Naive thymus-derived CD4-positive, alpha-beta T cell (primary cell): Measurements from ENCODE around the gene SRCAP. TPM values are rescaled to one million over a fixed set of nuclear protein-coding genes. Genes with fewer than 3 reads are reported as not detected.

Experiments used
- ATAC-seq: fragments of 150-1000 bp; cut with Tn5 transposase; 2 replicates; pipeline ENCODE4 v1.10.0; 2021; ENCODE audit warnings: mild to moderate bottlenecking, moderate library complexity
- CTCF ChIA-PET: fragments of 350-600 bp; sonication (Branson Sonifier 250); formaldehyde crosslinking; loops from one replicate; lab custom pipeline; 2021; ENCODE audit warnings: antibody characterized with exemption; lab: Charles Lee
- POLR2A ChIA-PET: fragments of 350-600 bp; sonication (Branson Sonifier 250); formaldehyde crosslinking; loops from one replicate; lab custom pipeline; 2021; ENCODE audit warnings: antibody characterized with exemption, inconsistent platforms; lab: Charles Lee
- DNase-seq, 9 donors: peaks; one replicate each; pipeline versions ENCODE4 v3.0.0 to v3.0.0-alpha.2; 2020 to 2022; ENCODE audit warnings: mixed read lengths in 1 of 9
- H3K27ac ChIP-seq: one replicate; pipeline ENCODE4 v1.7.0; 2013; ENCODE audit warnings: mild to moderate bottlenecking, low read depth, low read length, moderate library complexity
- H3K27me3 ChIP-seq, 2 donors: one replicate each; pipeline ENCODE4 v1.7.0; 2013; ENCODE audit warnings: low read length in 2 of 2, mild to moderate bottlenecking in 2 of 2, moderate library complexity in 2 of 2; ENCODE audit not compliant: control insufficient read depth in 2 of 2, insufficient read depth in 2 of 2
- H3K36me3 ChIP-seq, 3 experiments: 1 replicate in 2 of 3; 2 replicates in 1 of 3; pipeline ENCODE4 v1.7.0; 2013; ENCODE audit warnings: low read length in 3 of 3, mild to moderate bottlenecking in 3 of 3, moderate library complexity in 1 of 3; ENCODE audit not compliant: insufficient read depth in 3 of 3, control insufficient read depth in 2 of 3
- H3K4me1 ChIP-seq, 2 donors: one replicate each; pipeline ENCODE4 v1.7.0; 2013; ENCODE audit warnings: low read length in 2 of 2, mild to moderate bottlenecking in 2 of 2, moderate library complexity in 1 of 2; ENCODE audit not compliant: control insufficient read depth in 2 of 2, insufficient read depth in 2 of 2
- H3K4me3 ChIP-seq: 2 replicates; pipeline ENCODE4 v1.7.0; 2013; ENCODE audit warnings: mild to moderate bottlenecking, low read length
- H3K9me3 ChIP-seq, 3 experiments: 1 replicate in 2 of 3; 2 replicates in 1 of 3; pipeline ENCODE4 v1.7.0; 2013; ENCODE audit warnings: low read length in 3 of 3; ENCODE audit not compliant: control insufficient read depth in 2 of 3
- H3K27ac Mint-ChIP-seq, 9 donors: one replicate each; pipeline ENCODE4 v1.8.0; 2020 to 2022; ENCODE audit warnings: mixed read lengths in 9 of 9, mild to moderate bottlenecking in 8 of 9, moderate library complexity in 5 of 9, inconsistent platforms in 2 of 9
- H3K27me3 Mint-ChIP-seq, 5 donors: one replicate each; pipeline ENCODE4 v1.8.0; 2021 to 2022; ENCODE audit warnings: mixed read lengths in 5 of 5, mild to moderate bottlenecking in 1 of 5
- H3K36me3 Mint-ChIP-seq, 5 donors: one replicate each; pipeline ENCODE4 v1.8.0; 2020 to 2022; ENCODE audit warnings: mixed read lengths in 5 of 5, mild to moderate bottlenecking in 3 of 5, inconsistent platforms in 1 of 5
- H3K4me1 Mint-ChIP-seq, 7 donors: one replicate each; pipeline ENCODE4 v1.8.0; 2020 to 2022; ENCODE audit warnings: mixed read lengths in 7 of 7, mild to moderate bottlenecking in 3 of 7, inconsistent platforms in 1 of 7
- H3K4me3 Mint-ChIP-seq, 10 donors: one replicate each; pipeline ENCODE4 v1.8.0; 2020 to 2022; ENCODE audit warnings: mild to moderate bottlenecking in 10 of 10, mixed read lengths in 10 of 10, moderate library complexity in 6 of 10, inconsistent platforms in 2 of 10
- H3K9me3 Mint-ChIP-seq, 11 donors: one replicate each; pipeline ENCODE4 v1.8.0; 2020 to 2022; ENCODE audit warnings: mixed read lengths in 11 of 11, mild to moderate bottlenecking in 4 of 11, inconsistent platforms in 1 of 11, moderate library complexity in 1 of 11
- intact Hi-C, 2 donors: fragments of 100-400 bp; cut with micrococcal nuclease; formaldehyde crosslinking; loops; one replicate each; pipeline ENCODE4 v1.15.1; 2023
- polyA plus RNA-seq, 2 donors: library from polyadenylated mRNA; unstranded; fragments of 300-500 nt; fragmentation: Illumina TruSeq; gene quantifications; one replicate each; pipeline ENCODE4 v1.2.3, GENCODE V29; 2021
- total RNA-seq, 6 experiments: library from RNA in 5 of 6; stranded (reverse) in 5 of 6; gene quantifications; 1 replicate in 5 of 6; 2 replicates in 1 of 6; pipeline ENCODE4 v1.2.3 and lab custom pipeline; 2021 to 2026

SRCAP gene
- total and polyA plus RNA-seq, 7 experiments from 2014 or later, result 11.8 to 111 (median 86.7) TPM

DNA sequence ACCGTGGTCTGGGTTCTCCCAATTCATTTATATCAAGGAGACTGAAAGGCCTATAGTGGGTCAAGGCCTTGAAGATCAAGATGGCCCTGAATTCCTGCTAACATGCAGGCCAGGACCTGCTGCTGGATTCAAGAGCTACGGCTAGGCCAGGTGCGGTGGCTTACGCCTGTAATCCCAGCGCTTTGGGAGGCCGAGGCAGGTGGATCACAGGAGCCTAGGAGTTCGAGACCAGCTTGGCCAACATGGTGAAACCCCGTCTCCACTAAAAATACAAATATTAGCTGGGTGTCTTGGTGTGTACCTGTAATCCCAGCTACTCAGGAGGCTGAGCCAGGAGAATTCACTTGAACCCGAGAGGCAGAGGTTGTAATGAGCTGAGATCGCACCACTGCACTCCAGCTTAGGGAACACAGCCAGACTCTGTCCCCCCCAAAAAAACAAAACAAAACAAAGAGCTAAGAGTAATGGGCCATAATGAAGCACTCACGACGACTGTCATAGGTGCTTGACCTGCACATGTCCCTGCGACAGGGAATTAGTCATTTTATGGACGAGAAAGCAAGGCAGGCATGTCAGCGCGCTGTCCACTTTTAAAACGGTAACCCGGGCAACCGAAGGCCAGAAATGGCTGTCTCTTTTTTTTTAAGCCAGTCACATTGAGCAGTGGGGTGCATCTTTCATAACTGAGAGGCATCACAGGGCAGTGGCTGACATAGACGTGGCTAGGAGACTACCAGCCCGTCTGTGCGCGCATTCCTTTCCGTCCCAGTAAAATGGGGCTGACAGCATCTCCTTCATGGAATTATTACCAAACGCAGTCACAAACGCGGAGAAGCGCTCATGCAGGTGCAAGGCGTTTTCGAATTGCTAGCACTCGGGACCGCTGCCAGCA, 41.8 kb upstream of the SRCAP start:
- H3K4me1 Mint-ChIP-seq, result peaks cover 21 to 56% (median 39%) of the 10 kb centered on the region in 7 donors
- H3K27me3 Mint-ChIP-seq, result no peaks in the 10 kb centered on the region
- DNase-seq, result no peak

DNA sequence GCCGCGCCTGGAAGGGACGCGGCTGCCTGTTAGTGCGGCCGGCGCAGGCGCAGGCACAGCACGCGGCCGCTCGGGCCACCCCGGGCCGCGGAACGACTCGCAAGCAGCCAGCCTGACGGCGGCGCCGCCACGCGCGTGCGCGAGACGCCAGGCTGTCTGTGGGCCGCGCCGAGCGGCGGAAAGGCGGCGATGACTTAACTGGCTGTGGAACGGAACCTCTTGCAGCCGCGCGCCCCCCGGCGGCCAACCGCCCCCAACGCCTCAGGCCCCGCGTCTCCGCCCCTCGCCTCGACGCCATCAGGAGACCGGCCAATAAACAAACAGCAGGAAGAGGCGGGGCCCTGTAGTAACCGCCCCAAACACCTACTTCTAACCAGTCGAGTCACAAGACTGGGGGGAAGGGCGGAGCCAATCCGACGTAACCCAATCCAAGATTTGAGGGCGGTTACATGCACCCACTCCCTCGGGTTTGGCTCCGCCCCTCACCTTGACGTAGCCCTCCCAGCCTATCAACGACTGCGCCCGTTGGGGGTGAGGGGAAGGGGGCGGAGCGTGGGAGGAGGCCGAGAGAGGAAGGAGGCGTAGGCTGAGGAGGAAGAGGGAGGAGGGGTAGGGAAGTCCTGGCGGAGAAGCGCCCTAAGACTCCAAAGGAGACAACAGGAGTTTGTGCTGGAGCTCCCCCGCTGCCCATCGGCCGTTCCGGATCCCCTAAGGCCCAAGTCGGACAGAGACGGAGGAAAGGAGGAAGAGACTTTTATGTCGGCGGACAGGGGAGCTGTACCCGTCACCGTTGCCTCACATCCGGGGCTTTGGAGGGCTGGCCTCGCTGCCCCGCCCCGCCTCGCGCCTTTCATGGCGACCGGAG, 40.9 kb upstream of the SRCAP start, which contains the start of gene FBRS:
FBRS (plus strand) TSS at position 566 of the 865 bp plus-strand sequence. CDS start 1,088 bp downstream, outside the sequence.
- no peaks in the 10 kb centered on the region for H3K27me3 Mint-ChIP-seq
- H3K9me3 Mint-ChIP-seq, result peaks cover 0 to 6% (median 0%) of the 10 kb centered on the region in 11 donors
- H3K27ac Mint-ChIP-seq, result peak within 1 kb of the TSS; percentile 99 to 100 (median 100)
- Histone ChIP-seq H3K27ac (peak within 1 kb of the TSS; percentile 94), H3K36me3 (peaks cover 20 to 56% (median 33%) of the 10 kb centered on the region in 3 experiments), H3K27me3 (no peaks in the 10 kb centered on the region), H3K9me3 (no peaks in the 10 kb centered on the region), H3K4me3 (peak within 1 kb of the TSS; percentile 83), H3K4me1 (peaks cover 38 to 42% of the 10 kb centered on the region in 2 donors)
- ATAC-seq (peak; percentile 84), DNase-seq (peak; percentile 98 to 100 (median 100))
- H3K4me3 Mint-ChIP-seq, result peak within 1 kb of the TSS; percentile 81 to 99 (median 96)
- intact Hi-C loops, result loop anchor here (1.0 to 10.0 kb wide), 31 partner anchors 8 to 853 kb away; partner anchors contain the start of genes ALDOA (in 2 of the 2), CFAP119 (in 2 of the 2), DCTPP1 (in 2 of the 2) and PHKG2 (in 2 of the 2)
- CTCF ChIA-PET, result interaction anchor here (0.6 to 5.6 kb wide), 5 partner anchors 29 to 1269 kb away, joined by 3 to 50 read pairs (median 3); partner anchors contain the start of gene SRCAP
- POLR2A ChIA-PET, result interaction anchor here (0.5 to 6.3 kb wide), 38 partner anchors 8 to 921 kb away, joined by 3 to 113 read pairs (median 4); partner anchors contain the start of genes ALDOA, CORO1A, DCTPP1 and FUS
- H3K36me3 Mint-ChIP-seq, result peaks cover 0 to 41% (median 18%) of the 10 kb centered on the region in 5 donors
- H3K4me1 Mint-ChIP-seq, result peaks cover 19 to 50% (median 40%) of the 10 kb centered on the region in 7 donors

More for the DNA sequence above, 41.8 kb upstream of the SRCAP start:
- POLR2A ChIA-PET, result interaction anchor here (0.5 to 0.9 kb wide), 8 partner anchors 27 to 920 kb away, joined by 3 to 6 read pairs (median 3); partner anchors contain the start of gene ZNF747
- Mint-ChIP-seq H3K9me3 (peaks cover 0 to 6% (median 0%) of the 10 kb centered on the region in 11 donors), H3K27ac (peak overlapping the region; percentile 82 to 100 (median 96)), H3K36me3 (peaks cover 3 to 41% (median 16%) of the 10 kb centered on the region in 5 donors), H3K4me3 (peak overlapping the region; percentile 63 to 97 (median 82))
- ATAC-seq, result no peak
- peak overlapping the region; percentile 78 for H3K27ac ChIP-seq
- H3K36me3 ChIP-seq, result peaks cover 14 to 56% (median 25%) of the 10 kb centered on the region in 3 experiments
- intact Hi-C loops, result loop anchor here (5.0 to 10.0 kb wide), 4 partner anchors 105 to 850 kb away; partner anchors contain the start of genes CFAP119 (in 1 of the 2), MAZ (in 1 of the 2), RNF40 (in 1 of the 2) and TBX6 (in 1 of the 2)
- no peaks in the 10 kb centered on the region for H3K27me3 ChIP-seq
- no peaks in the 10 kb centered on the region for H3K9me3 ChIP-seq
- CTCF ChIA-PET, result interaction anchor here (0.7 kb wide), 1 partner anchor 819 kb away, joined by 4 read pairs; no protein-coding TSS in a partner anchor
- H3K4me3 ChIP-seq, result peak overlapping the region; percentile 61
- H3K4me1 ChIP-seq, result peaks cover 32 to 33% of the 10 kb centered on the region in 2 donors

DNA sequence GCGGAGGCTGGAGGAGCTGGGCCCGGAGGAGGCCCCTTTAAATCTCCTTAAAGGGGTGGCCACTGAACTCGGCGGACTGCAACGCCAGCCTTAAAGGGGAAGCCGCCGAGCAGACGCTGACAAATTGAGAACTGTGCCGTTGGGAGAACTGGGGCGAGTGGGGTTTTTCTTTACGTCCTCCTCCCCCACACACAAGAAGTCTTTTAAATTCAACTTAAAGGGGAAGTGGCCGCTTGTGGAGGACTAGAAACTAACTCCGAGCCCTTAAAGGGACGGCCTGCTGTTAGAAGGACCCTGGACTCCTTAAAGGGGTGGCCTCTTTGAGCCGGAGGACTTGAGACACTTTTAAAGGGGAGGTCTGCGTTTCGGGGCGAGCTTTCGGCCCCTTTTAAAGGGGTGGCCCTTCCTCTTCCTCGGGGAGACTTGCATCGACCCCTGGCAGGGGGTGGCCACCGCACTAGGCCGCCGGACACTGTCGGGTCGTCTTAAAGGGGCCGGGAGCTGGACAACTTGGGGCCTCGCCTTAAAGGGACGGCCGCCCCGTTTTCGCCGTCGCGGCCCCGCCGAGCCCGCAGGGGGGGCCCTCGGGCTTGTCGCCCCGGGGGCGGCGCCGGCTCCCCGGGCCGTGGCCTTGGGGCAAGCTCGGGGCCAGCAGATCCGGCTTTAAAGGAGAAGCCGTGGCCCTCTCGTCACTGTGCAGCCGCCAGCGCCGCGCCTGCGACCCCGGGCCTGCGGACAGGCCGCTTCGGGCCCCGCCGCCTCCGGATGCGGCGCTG, 40.1 kb upstream of the SRCAP start:
- Histone ChIP-seq H3K4me3 (peak overlapping the region; percentile 83), H3K27ac (peak overlapping the region; percentile 94), H3K36me3 (peaks cover 27 to 58% (median 41%) of the 10 kb centered on the region in 3 experiments), H3K9me3 (no peaks in the 10 kb centered on the region), H3K4me1 (peaks cover 45 to 49% of the 10 kb centered on the region in 2 donors), H3K27me3 (no peaks in the 10 kb centered on the region)
- H3K27ac Mint-ChIP-seq, result peak overlapping the region; percentile 99 to 100 (median 100)
- DNase-seq (peak in 3 of 9 donors; percentile 60 to 96 (median 77)), ATAC-seq (peak; percentile 73)
- POLR2A ChIA-PET, result interaction anchor here (0.6 to 6.3 kb wide), 39 partner anchors 9 to 828 kb away, joined by 3 to 113 read pairs (median 4); partner anchors contain the start of genes ALDOA, CORO1A, DCTPP1 and FUS
- H3K9me3 Mint-ChIP-seq, result peaks cover 0 to 6% (median 0%) of the 10 kb centered on the region in 11 donors
- H3K27me3 Mint-ChIP-seq, result no peaks in the 10 kb centered on the region
- peaks cover 27 to 57% (median 48%) of the 10 kb centered on the region in 7 donors for H3K4me1 Mint-ChIP-seq
- CTCF ChIA-PET, result interaction anchor here (0.6 to 5.6 kb wide), 7 partner anchors 8 to 1270 kb away, joined by 3 to 50 read pairs (median 3); partner anchors contain the start of genes PRR14, SRCAP and ZNF764
- peaks cover 0 to 49% (median 26%) of the 10 kb centered on the region in 5 donors for H3K36me3 Mint-ChIP-seq
- H3K4me3 Mint-ChIP-seq, result peak overlapping the region; percentile 81 to 99 (median 96)
- intact Hi-C loops, result loop anchor here (1.0 to 10.0 kb wide), 31 partner anchors 9 to 854 kb away; partner anchors contain the start of genes ALDOA (in 2 of the 2), CFAP119 (in 2 of the 2), DCTPP1 (in 2 of the 2) and PHKG2 (in 2 of the 2)

DNA sequence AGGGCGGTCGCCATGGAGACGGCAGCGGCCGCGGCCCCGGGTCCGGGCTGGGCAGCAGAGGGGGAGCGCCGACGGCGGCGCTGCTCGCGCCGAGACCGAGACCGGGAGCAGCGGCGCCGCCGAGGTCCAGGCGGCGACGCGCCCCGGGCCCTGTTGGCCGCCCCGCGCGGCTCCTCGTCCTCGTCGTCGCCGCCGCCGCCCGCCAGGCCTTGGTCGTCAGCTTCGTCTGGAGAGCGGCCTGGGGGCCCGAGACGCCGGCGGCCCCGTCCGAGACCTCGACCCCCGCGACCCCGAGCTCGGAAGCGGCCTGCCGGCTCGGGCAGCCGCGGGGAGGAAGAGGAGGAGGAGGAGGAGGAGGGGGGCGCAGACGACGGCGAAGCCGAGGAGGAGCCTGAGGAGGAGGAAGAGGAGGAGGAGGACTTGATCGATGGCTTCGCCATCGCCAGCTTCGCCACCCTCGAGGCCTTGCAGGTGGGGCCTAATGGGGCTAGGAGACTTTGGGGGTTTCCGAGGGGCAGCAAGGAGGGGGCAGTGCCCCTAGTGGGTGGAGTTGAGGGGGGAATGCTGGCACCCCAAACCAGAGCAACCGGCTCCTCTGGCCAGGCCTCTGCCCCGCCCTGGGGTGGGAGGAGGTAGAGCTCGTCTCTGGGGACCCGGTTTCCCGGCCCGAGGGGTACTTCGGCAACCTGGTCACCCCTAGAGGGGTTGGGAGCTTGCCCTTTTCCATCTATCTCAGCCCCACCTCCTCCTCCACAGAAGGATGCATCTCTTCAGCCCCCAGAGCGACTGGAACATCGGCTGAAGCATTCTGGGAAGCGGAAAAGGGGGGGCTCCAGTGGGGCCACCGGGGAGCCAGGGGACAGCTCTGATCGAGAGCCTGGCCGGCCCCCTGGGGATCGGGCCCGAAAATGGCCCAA, 39.2 kb upstream of the SRCAP start:
- peaks cover 0 to 45% (median 27%) of the 10 kb centered on the region in 5 donors for H3K36me3 Mint-ChIP-seq

More for the DNA sequence above, 39.2 kb upstream of the SRCAP start:
- Histone ChIP-seq H3K36me3 (peaks cover 27 to 57% (median 41%) of the 10 kb centered on the region in 3 experiments), H3K27me3 (no peaks in the 10 kb centered on the region), H3K4me3 (peak overlapping the region; percentile 83), H3K4me1 (peaks cover 45 to 49% of the 10 kb centered on the region in 2 donors), H3K9me3 (no peaks in the 10 kb centered on the region), H3K27ac (peak overlapping the region; percentile 94)
- no peak for ATAC-seq
- Mint-ChIP-seq H3K4me3 (peak overlapping the region; percentile 84 to 96 (median 90)), H3K27ac (peak overlapping the region; percentile 73 to 98 (median 92)), H3K27me3 (no peaks in the 10 kb centered on the region), H3K4me1 (peaks cover 27 to 56% (median 49%) of the 10 kb centered on the region in 7 donors), H3K9me3 (peaks cover 0 to 6% (median 0%) of the 10 kb centered on the region in 11 donors)
- ChIA-PET POLR2A (interaction anchor here (0.6 to 6.3 kb wide), 31 partner anchors 9 to 595 kb away, joined by 3 to 113 read pairs (median 5); partner anchors contain the start of genes ALDOA, DCTPP1, PHKG2 and PRR14), CTCF (interaction anchor here (0.6 to 5.6 kb wide), 6 partner anchors 9 to 101 kb away, joined by 3 to 50 read pairs (median 4); partner anchors contain the start of genes PRR14 and ZNF764)
- intact Hi-C loops, result loop anchor here (1.0 to 10.0 kb wide), 11 partner anchors 103 to 855 kb away; partner anchors contain the start of genes ALDOA (in 1 of the 2), ARMC5 (in 1 of the 2), CFAP119 (in 1 of the 2) and FUS (in 1 of the 2)
- DNase-seq, result peak; percentile 18 to 60 (median 33)
